ENCODE results near the gene ACKR3.

The ACKR3 gene

DNA sequence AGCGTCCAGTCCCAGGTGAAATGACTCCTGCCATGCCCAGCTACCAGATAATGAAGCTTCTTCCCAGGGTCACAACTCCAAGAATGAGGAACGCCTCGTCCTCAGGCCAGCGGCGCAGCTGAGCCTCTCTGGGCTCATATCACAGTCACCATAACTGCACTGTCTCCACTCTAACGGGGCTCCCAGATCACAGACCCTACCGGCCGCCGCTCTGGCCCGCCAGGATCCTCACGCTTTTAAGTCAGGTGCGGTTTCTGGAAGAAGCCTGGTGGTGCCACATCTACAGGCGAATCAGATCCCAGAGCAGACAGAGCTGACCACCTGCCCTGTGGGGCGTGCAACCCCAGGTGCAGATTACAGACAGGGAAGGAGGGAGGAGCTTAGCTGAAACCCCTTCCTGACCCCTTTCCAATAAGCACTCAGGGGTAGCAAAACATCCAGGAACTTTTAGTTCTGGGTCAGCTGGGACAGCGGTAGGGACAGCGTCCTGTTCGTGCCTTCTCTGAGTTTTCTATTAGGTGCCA is 3.7 kb upstream of the ACKR3 start:
- no peak for TF ChIP-seq JUND (IDR thresholded peaks at IDR 0.05; ENCODE audit: low read depth)
- in situ Hi-C loops (cut with HindIII; ENCODE audit: low pct_unique_long_range_greater_than_20kb, low sequenced_read_pairs): no loop called here
- DNase-seq (ENCODE audit: low read depth in 1 of 2, low spot score in 1 of 2): no peak

DNA sequence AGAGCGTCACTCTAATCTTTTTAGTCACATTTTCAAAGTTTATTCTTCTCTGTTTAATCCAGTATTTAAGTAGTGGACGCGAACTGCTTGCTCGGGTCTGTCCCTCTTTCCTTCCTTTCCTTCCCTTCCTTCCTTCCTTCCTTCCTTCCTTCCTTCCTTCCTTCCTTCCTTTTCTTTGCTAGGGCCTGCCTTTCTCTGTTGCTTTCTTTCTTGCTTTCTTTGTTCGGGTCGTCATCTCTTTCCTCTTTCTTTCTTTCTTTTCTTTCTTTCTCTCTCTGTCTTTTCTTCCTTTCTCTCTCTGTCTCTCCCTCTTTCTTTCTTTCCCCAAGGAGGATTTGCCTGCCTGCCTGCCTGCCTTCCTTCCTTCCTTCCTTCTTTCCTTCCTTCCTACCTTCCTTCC is 3.0 kb upstream of the ACKR3 start:
- TF ChIP-seq JUND (IDR thresholded peaks at IDR 0.05; ENCODE audit: low read depth): no peak
- in situ Hi-C loops (cut with HindIII; ENCODE audit: low pct_unique_long_range_greater_than_20kb, low sequenced_read_pairs): no loop called here
- no peak for DNase-seq (ENCODE audit: low read depth in 1 of 2, low spot score in 1 of 2)

DNA sequence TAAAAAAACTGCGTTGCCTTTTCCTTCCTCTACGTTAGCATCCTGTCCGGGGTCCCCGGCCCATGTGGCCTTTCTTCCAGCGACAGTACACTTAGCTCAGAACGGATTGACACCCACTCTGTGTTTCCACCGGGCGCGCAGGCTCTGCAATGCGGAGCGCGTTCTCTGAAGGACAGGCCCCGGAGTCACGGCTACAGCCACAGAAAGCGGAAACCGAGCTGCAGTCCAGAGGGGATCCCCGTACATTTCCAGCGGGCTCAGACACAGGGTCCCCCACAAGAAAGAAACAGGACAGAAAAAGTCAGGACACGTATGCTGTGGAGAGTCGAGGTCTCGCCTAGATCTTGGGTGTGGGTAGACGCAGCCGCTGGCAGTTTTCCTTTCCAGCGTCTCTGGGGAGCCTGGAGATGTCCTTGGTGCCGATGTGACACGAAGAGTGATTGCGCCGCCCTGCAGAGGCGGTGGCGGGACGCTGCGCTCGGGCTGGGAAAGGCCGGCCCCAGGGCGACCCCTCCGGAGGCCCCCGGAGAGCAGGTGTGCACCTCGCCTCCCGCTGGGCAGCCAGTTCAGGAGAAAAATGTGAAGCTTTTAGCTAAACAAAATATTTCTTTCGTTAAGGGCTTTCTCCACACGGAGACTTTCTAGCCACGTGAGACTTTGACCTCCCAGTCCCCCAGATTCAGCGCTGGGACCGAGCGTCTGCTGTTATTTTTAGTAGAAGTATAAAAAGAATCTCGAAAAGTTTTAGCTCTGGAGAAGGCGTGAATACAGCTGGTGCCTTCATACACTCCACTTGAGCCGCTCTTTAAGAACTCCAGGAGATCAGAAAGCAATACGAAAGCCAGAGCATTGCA is 1.3 kb upstream of the ACKR3 start:
- DNase-seq (ENCODE audit: low read depth in 1 of 2, low spot score in 1 of 2): peak; percentile 26 to 35
- no peak for TF ChIP-seq JUND (IDR thresholded peaks at IDR 0.05; ENCODE audit: low read depth)
- in situ Hi-C loops (cut with HindIII; ENCODE audit: low pct_unique_long_range_greater_than_20kb, low sequenced_read_pairs): no loop called here

DNA sequence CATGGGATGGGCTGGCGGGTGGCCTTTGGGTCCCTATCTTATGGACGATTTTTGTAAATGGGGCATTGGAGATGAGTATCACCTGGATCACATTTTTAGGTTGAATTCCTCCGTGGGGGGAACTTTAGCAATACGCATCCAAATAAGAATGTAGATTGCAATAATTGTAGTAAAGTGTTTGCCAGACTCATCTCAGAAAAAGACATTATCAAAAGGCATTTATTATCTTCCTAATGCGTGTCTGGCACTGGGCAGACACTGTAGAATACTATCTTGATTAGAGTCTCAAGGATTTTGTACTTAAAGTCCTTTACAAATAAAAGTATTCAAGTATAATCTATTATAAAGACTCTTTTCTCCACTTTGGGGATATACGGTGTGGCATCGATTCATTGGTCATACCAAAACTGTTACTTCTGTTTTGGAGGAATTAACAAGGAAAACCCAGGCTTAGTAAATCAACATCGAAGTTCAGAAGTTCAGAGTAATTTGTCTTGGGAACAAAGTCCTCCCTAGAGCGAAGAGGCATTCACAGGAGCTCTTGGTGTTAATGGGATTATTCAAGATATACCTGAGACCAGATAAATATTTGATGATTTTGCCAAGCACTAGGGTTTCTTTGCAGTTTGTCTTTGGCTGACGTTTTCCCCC is 578 bp upstream of the ACKR3 start:
- no peak for DNase-seq (ENCODE audit: low read depth in 1 of 2, low spot score in 1 of 2)
- no peak for TF ChIP-seq JUND (IDR thresholded peaks at IDR 0.05; ENCODE audit: low read depth)
- in situ Hi-C loops (cut with HindIII; ENCODE audit: low pct_unique_long_range_greater_than_20kb, low sequenced_read_pairs): no loop called here

DNA sequence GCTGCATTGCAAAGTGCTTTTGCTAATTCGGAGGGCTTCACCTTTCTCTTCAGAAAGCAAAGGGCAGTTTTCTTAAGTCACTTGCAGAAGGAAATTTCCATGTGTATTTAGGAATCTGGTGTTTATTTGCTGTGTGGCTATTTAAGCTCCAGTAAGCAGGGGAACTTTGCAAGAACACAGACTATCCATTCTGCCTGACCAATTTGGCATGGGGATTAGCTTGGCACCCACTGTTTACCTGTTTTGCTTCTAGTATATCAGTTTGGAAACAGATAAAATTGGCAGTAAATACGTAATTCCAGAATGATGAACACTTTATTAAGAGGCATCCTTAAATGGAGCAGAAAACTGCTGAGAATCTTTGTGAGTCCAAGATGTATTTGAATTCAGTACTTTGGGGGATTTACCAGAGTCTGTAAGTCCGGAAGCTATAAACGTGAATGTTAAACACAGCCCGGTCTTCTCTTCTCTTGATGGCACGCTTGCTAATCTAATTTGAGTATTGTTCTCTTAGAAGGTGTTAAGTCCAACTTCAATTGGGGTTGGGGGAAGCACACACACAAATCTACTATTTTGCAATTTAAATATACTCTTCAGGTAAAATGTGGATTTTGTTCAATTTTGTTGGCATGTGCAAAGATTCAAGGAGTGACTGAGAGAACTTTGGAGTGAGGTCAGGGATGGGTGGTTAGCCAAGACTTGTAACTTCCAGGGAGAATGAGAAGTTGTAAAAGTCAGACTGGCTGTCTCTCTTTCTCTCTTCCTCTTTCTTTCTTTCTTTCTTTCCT is 650 bp downstream of the ACKR3 start:
- in situ Hi-C loops (cut with HindIII; ENCODE audit: low pct_unique_long_range_greater_than_20kb, low sequenced_read_pairs): no loop called here
- TF ChIP-seq JUND (IDR thresholded peaks at IDR 0.05; ENCODE audit: low read depth): no peak
- no peak for DNase-seq (ENCODE audit: low read depth in 1 of 2, low spot score in 1 of 2)

DNA sequence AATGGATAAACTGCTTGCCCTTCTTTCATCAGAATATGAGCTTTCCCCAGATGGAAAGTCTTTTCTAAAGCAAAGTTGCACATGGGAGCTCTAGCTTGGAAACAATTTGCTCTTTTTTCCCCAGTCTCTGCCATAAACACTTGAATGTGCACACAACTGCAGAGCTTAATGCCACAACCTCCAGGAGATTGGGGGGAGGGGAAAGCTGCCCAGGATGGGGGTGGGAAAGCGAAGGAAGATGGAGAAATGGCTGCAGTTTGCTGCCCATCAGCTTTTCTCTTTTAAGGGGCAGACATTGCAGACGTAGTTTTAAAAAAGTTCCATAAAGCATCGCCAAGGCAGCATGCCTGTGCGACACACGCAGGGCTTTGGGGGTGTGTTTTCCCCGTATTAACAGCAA is 1.5 kb downstream of the ACKR3 start:
- in situ Hi-C loops (cut with HindIII; ENCODE audit: low pct_unique_long_range_greater_than_20kb, low sequenced_read_pairs): no loop called here
- no peak for DNase-seq (ENCODE audit: low read depth in 1 of 2, low spot score in 1 of 2)
- TF ChIP-seq JUND (IDR thresholded peaks at IDR 0.05; ENCODE audit: low read depth): no peak

DNA sequence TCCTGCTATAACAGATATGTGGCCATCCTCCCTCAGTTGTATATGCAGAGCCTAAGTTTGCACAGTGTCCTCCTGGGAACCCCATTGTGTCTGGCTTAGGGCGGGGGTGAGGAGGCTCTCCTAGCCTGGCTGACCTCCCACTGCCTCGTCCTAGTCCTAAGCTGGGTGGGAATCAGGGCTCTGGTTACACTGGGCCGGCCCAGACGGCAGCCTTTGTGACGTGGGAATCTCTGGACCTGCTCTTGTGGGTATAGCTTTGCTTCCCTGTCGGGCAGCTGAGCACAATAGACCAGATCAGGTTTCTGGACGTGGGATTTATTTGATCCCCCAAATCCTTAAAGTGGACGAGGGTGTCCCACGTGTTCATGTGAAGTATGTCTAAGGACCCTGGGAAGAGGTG is 2.9 kb downstream of the ACKR3 start:
- DNase-seq (ENCODE audit: low read depth in 1 of 2, low spot score in 1 of 2): no peak
- TF ChIP-seq JUND (IDR thresholded peaks at IDR 0.05; ENCODE audit: low read depth): no peak
- in situ Hi-C loops (cut with HindIII; ENCODE audit: low pct_unique_long_range_greater_than_20kb, low sequenced_read_pairs): no loop called here

DNA sequence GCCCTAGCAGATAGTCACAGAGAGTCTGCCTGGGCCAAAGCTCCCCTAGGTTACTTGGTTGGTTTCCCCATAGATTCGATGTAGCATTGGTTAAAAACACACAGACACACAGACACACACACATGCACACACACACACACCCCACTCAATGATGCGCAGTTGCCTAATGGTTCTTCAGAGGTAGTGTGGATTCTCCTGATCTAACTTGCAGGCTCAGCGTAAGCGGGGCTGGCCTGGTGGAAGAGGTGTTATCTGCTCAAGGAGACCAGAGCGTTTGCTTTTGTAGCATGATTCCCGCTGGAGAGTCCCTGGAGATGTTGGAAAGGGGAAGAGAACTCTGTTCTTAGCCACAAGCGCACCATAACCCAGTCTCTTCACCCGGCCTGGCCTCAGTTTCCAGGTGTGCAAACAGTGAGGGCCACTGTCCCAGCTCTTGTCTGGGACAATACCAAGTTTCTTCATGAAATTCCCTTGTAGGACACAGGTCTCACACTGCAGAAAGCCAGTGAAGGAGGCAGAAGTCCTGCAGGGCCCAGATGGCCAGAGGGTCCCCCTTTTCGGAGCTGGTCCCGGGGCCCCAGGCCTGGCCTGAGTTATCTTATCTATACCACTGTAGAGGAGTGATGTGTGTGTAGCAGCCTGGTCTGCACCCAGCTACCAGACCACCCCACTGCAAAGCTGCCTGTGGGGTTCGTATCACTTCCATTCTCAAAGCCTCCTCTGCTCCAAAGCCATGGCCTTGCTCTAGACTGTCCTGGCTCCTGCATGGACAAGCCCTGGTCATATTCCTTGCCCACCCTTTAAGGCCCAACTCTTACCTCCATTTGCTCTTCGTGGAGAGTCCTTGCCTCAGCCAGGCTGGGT is 3.7 kb downstream of the ACKR3 start:
- in situ Hi-C loops (cut with HindIII; ENCODE audit: low pct_unique_long_range_greater_than_20kb, low sequenced_read_pairs): no loop called here
- DNase-seq (ENCODE audit: low read depth in 1 of 2, low spot score in 1 of 2): no peak
- no peak for TF ChIP-seq JUND (IDR thresholded peaks at IDR 0.05; ENCODE audit: low read depth)

DNA sequence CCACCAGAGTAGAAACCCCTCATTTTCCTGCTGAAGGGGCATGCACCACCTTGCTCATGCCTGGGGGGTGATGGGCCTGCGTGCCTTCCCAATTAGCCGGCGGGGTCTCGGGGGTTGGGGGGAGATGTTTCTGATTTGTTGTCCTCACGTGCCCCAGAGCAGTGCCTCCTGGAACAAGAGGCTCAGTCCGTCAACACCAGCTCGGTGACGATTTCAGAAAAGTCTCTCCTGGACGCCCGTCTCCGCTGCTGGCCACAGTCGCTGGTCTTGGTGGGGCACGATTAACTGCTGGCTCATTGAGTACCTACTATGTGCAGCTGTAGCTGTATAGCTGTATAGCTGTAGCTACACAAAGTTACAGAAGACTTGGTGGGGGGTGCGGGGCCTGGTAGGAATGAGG is 4.4 kb downstream of the ACKR3 start:
- DNase-seq (ENCODE audit: low read depth in 1 of 2, low spot score in 1 of 2): no peak
- in situ Hi-C loops (cut with HindIII; ENCODE audit: low pct_unique_long_range_greater_than_20kb, low sequenced_read_pairs): no loop called here
- TF ChIP-seq JUND (IDR thresholded peaks at IDR 0.05; ENCODE audit: low read depth): no peak

DNA sequence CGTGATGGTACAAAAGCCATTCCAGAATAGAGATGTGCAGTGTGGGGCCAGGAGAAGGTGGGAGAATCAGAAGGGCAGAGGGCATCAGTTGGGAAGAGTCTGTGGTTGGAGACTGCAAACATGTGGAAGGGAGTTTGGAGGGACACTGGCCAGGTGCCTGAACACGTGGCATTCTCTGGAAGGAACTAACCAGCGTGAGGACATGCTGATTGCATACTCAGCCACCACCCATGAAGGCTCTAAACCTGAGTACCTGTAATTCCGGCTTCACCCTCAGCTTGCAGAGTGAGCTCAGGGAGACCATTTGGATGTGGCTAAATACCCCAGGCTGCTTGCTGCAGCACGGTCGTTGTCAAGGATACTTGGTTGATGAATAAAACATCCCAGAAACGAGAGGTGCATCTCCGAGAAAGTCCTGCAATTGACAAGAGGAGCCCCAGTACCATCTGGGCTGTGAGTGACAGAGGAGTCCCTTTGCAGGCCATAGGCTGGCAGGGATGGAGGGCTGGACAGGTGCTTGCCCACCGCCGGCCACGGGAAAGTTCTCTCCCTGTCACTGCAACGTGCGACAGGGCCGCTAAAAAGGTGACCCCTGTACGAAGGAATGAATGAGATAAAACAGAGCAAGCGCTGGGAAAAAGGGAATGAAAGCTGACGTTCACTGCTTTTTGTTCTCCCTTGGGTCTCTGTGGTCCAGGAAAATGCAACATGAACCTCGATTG is 5.0 kb downstream of the ACKR3 start:
- in situ Hi-C loops (cut with HindIII; ENCODE audit: low pct_unique_long_range_greater_than_20kb, low sequenced_read_pairs): no loop called here
- DNase-seq (ENCODE audit: low read depth in 1 of 2, low spot score in 1 of 2): peak in 1 of 2 experiments; percentile 13
- TF ChIP-seq JUND (IDR thresholded peaks at IDR 0.05; ENCODE audit: low read depth): no peak

DNA sequence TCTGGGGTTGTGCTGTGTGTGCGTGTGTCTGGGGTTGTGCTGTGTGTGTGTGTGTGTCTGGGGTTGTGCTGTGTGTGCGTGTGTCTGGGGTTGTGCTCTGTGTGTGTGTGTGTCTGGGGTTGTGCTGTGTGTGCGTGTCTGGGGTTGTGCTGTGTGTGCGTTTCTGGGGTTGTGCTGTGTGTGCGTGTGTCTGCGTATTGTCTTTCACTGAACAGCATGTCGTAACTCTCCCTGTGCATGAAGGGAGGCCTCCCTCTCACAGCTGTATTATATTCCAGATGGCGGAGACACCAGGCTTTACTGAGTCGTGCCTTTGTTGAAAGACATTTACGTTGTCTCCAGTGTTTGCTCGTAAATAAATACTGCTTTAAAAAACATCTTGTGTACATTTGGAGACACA is 5.9 kb downstream of the ACKR3 start:
- no peak for TF ChIP-seq JUND (IDR thresholded peaks at IDR 0.05; ENCODE audit: low read depth)
- in situ Hi-C loops (cut with HindIII; ENCODE audit: low pct_unique_long_range_greater_than_20kb, low sequenced_read_pairs): no loop called here
- no peak for DNase-seq (ENCODE audit: low read depth in 1 of 2, low spot score in 1 of 2)

Measured in T47D (cell line).